GM18870 (cell line): ENCODE results near the gene IL13.

Experiments used
- ATAC-seq: cut with Tn5 transposase; IDR thresholded peaks from one replicate; pipeline ENCODE4 v1.9.1; 2021; ENCODE audit warnings: moderate library complexity; ENCODE audit not compliant: unreplicated experiment

Gene IL13

DNA sequence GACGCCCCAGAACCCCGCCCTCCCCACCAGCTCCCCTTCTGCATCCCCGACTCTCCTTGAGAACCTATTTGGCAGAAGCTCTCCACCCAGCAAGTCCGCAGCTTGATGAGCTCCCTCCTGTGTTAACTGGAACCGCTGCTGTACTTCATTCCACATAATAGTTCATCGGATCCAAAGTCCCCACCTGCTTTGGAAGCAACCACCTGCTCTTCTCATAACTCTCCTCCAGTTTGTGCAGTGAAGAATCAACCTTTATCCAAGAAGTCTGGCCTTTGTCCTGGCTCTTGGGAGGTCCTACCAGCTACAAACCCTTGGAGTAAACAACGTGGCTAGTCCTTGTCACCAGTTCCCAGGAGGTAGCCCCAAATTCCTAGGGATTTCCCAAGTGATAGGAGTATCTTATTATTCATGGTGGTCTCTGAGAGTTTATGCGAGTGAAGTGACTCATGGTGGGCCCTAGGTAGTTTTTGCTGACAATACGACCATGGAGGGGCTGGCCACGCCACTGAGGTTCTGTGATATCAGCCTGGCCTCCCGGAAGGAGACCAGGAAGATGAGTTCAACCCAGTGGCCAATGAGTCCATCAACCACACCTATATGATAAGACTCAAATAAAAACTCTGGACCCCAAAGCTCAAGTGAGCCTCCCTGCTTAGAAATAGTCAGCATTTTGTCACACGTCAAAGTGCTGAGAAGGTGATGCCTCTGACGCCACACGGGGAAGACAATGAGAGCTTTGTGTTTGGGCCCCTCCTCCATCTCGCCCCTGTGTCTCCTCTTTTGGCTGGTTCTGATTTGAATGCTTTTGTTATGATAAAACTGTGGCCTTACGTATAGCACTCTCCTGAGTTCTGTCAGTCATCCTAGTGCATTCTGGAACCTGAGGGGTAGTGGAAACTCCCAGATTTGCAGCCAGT is 12.3 kb downstream of the IL13 start:
- ATAC-seq = no peak

DNA sequence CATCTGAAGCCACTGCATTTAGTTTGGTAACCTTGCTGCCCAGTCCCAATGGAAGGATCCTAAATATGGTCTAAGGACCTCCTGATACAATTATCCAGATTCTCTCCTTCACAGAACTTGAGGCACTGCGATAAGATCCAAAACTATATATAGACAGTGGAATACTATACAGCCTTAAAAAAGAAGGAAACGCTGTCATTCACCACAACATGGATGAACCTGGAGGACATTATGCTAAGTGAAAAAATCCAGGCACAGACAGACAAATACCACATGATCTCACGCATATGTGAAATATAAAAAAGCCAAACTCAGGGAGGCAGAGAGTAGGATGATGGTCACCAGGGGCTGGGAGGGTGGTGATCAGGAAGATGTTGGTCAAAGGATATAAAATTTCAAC is 13.0 kb downstream of the IL13 start:
- no peak for ATAC-seq

DNA sequence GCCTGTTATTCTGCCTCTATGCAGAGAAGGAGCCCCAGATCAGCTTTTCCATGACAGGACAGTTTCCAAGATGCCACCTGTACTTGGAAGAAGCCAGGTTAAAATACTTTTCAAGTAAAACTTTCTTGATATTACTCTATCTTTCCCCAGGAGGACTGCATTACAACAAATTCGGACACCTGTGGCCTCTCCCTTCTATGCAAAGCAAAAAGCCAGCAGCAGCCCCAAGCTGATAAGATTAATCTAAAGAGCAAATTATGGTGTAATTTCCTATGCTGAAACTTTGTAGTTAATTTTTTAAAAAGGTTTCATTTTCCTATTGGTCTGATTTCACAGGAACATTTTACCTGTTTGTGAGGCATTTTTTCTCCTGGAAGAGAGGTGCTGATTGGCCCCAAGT is 15.5 kb downstream of the IL13 start:
- no peak for ATAC-seq

DNA sequence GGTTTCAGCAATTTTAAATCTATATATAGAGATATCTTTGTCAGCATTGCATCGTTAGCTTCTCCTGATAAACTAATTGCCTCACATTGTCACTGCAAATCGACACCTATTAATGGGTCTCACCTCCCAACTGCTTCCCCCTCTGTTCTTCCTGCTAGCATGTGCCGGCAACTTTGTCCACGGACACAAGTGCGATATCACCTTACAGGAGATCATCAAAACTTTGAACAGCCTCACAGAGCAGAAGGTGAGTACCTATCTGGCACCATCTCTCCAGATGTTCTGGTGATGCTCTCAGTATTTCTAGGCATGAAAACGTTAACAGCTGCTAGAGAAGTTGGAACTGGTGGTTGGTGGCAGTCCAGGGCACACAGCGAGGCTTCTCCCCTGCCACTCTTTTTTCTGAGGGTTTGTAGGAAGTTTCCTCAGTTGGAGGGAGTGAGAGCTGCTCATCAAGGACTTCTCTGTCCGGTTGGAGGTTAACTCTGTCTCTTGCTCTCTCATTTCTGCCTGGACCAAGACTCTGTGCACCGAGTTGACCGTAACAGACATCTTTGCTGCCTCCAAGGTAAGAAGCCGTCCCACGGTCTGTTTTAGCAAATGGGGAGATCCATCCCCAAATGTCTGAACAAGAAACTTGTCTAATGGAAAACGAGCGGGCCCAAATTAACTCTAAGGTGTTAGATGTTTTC is 16.1 kb downstream of the IL13 start, which contains the start of gene IL4:
Gene IL4 (plus strand): TSS at position 51 of the 692 bp plus-strand sequence. CDS start 62 bp downstream, at position 113.
- no peak for ATAC-seq

DNA sequence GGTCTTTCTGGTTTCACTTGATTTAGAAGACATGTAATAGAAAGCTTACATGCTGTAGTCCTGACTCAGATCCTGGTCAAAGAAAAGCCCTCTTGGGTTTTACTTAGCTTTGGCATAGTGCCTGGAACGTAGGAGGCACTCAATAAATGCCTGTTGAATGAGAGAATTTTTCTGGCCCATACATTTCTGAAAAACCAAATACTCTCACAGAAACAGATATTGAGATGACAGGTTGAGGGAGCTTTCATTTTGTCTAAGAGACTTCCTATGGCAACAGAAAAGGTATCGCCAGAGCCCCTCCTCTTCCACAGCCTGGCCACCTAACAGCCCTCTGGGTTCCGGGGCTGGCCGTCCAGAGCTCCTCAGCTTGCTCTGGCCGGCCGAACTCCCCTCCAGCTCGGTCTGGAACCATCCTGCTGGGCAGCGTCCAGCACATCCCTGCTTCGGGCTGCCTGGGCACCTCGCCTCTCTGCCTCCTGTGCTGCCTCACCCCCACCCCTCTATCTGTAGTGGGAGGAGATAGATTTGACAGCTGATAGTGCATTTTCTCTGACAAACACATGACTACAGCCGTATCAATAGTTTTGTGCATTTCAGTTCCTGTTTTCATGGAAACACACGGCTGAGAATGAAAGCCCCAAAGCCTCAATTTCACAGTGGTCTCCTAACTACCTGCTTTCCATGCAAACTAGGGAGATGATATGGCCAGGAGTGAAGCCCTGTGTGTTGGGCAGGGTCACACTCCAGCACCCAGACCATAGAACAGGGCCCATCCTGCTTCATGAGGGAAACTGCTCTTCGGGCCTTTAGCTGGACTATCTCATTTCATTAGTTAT is 16.9 kb downstream of the IL13 start:
- peak; percentile 83 for ATAC-seq

DNA sequence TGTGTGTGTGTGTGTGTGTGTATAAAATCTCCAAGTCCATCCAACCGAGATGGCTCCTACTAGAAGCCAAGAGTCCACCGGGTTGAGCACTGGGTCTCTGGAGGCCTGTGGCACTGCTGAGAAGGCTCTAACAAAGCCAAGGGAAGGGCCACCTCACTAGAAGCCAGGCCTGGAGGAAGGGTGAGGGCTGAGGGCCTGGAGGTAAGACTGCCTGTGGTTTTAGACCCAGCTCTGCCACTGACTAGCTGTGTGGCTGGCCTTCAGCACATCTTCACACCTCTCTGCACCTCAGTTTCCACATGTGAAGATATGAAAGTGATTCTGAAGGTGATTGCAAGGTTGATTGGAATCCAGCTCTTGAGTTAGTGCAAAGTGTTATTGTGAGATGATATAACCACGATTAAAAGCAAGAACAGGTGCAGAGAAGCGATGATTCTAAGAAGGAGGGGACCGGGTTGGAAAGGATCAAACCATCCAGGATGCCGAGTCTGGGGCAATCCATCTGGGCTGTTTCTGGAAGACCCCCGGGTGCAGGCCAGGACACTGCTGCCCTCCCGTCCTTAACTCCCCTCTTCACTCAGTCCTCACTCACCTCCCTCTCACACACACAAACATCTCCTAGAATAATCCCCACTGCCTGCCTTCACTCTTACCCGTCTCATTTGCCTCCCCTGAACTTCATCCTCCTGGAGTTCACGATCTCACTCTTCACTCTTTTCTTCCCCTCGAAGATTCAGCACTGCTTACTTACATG is 18.1 kb downstream of the IL13 start:
- ATAC-seq = no peak

DNA sequence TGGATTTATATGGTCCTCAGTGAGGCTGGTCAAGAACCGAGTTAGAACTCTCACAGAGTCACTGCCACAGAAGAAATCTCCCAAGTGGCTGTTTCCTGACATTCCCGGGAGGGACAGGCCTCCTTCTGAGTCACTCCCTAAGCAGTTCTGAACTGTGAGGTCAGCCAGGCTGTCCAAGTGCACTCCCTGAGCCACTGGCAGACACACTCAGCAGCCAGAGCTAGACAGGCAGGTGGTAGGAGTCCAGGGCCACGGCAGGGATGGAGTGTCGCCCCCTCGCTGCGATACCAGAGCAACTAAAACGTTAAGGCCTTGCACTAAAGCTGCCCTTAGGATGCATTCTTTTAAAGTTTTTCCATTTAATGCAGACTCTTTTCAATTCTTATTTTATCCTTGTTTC is 19.2 kb downstream of the IL13 start:
- ATAC-seq = no peak

DNA sequence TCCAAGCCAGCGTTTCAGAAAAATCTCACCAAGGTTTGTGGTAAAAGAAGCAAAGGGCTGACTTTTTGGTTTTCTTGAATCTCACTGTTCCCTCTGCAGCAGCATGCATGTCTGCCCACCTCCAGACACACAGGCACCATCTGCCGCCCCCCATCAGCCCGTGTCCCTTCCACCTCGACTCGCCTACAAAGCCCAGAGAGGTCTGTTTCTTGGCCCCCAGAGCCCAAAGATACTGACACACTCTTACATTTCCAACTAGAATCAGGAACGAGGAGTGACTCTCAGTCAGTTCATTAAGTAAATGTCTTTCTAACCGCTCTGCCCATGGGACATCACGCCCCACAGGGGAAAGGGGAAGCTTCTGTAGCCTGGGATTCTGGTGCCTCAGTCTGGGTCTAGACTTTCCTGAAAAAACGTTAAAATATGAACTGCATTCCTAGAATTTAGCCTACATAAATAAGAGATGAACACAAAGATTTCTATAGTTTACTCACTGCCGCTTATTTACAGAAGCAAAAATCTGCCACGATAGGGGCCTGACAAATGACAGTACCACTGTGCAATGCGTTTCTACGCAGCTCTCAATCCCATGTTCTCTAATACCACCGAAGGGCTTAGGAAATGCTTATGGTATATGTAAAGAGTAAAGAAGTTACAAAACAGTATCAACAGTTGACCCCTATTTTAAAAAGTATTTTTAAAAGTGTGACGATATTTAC is 19.9 kb downstream of the IL13 start:
- ATAC-seq = no peak

DNA sequence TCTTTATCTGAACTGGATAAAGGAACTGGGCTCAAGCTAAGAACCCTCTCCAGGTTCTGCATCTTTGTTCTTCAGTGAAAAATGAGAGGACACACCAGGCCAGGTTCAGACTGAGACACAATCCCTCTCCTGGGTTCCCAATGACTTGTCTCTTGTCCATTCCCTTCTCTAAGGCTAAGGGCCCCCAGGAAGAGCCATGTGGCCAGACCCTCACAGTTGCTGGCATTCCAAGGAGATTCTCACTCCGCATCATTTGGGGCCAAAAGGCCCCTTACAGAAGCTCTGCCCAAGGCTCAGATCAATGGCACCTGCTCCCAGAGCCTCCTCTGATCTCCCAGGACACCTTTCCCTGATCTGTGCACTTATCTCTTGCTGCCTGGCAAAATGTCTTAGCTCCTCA is 20.8 kb downstream of the IL13 start:
- ATAC-seq = no peak

DNA sequence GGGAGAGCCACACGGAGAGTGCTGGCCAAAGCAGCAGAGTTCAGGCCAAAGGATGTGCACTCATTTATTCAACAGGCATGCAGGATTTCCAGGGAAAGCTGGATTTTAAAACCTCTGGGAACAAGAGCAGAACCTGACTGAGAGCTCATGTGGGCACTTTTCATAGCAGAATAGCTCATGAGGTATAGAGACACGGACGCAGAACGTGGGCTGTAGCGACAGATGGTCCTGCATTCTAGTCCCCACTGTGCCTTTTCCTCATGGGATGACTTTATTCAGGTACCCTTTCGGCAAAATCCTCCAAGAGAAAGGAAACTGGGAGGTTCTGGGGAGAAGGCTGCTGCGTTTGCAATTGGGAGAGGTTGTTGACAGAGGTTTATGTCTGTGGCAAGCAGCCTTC is 21.2 kb downstream of the IL13 start:
- ATAC-seq = no peak

DNA sequence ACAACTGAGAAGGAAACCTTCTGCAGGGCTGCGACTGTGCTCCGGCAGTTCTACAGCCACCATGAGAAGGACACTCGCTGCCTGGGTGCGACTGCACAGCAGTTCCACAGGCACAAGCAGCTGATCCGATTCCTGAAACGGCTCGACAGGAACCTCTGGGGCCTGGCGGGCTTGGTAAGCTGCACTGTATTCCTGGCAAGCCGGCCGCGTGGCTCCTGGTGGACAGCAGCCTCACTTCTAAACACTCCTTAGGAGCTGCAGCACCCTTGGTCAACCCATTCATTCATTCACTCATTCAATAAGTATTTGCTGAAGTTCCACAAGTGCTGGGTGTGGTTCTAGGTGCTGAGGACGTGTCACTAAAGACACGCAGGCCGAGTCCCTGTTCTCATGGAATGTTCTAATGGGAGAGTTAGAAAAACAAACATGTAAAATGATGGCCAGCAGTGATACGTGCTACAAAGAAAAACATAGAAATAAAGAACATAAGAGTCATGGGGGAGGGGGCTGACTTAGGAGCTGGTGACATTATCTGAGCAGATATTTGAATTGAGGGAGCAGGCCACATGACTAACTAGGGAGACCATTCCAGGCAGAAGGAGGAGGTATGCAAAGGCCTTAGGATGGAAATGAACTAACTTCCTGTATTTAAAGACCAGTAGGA is 21.9 kb downstream of the IL13 start:
- no peak for ATAC-seq

DNA sequence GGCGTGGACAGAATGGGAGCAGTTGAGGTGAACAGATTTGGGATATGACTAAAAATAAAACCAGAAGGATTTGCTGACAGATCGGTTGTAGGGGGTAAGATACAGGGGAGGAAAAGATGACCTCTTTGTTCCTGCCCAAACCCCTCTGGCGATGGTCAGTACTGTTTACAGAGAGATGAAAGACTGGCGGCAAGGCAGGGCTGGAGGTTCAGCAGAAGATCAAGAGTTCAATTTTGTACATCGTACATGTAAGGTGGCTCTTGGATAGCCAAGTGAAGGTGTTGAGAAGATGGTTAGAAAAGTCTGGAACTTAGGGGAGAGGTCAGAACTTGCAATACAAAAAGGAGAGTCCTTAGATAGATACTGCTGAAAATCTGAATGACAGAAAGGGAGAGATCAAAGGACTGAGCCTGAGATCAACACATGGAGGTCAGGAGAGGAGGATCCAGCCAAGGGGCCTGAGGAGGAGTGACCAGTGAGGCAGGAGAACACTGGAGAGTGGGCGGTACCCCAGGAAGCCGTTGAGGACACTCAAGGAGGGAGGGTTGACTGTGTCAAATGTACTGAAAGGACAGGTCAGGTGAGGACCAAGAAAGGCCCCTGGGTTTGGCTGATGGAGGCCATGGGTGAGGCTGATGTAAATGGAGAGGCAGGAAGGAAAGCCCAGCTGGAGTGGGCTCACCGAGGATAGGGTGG is 23.0 kb downstream of the IL13 start:
- ATAC-seq = no peak

DNA sequence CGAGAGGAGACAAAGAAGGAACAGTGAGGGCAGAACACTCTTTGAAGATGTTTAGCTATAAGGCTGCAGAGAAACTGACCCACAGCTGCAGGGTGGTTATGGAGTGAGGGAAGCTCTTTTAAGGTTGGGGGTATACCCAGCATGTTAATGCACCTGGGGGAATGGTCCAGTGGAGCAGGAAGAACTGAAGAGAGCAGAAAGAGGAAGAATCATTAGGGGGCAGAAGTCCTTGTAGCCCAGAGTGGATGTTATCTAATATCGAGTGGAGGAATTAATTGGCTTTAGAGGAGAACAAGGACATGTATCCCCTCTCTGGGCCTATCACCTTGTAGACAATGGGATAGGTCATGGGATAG is 23.5 kb downstream of the IL13 start:
- ATAC-seq = no peak

DNA sequence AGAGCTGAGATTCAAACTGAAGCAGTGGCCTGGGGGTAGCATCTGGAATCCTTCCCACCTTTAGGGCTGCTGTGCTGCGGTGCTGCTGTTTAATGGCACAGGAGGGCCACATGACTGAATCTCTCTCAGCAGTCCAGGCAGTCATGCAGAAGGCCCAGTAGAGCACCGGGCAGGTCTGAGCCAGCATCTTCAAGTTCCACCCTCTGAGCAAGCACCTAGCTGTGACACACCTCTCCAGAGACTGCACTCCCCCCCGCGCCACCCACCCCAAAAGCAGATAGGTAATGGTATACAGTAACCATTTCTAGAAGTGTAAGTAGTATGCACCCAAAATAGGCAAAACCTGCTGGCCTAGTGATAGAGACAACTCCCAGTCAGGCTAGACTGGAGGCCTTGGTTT is 24.0 kb downstream of the IL13 start:
- no peak for ATAC-seq

DNA sequence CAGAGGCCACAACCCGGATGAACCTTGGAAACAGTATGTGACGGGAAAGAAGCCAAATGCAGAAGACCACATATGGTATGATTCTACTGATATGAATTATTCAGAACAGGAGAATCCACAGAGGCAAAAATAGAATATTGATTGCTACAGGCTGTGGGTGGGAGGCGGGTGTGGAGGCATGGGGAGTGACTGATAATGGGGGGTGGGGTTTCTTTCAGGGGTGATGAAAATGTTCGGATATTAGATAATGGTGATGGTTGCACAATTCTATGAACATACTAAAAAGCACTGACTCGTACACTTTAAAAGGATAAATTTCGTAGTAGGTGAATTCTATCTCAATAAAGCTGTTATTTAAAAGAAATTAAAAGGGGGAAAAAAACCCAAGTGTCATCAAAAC is 26.5 kb downstream of the IL13 start:
- no peak for ATAC-seq

DNA sequence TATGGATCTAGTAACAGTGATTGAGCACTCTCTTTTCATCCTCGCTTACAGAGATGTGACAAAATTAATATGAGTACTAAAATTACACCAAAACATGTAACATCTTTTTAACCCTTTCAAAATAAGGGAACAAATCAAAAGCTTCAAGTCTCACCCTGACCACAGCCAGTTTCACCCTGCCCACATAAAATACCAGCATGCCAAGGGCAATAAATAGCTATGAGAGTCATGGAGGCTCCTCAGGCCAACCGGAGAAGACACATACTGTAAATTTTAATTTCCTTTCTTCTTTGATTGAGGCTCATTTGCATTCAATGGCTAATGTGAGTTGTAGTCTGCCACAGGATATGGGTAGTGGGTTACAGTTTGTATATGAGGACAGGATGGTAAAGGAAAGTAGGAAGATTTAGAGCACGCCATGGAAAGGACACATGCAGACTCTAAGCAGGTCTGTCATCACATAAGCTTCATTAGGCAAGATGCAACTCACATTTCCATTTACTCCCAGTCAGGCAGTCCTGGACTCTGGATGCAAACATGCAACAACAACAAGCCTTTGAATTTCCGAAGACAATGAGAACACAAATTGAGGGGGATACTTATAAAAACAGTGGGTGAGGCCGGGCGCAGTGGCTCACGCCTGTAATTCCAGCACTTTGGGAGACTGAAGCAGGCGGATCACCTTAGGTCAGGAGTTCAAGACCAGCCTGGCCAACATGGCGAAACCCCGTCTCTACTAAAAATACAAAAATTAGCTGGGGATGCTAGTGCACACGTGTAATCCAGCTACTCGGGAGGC is 27.1 kb downstream of the IL13 start:
- no peak for ATAC-seq

DNA sequence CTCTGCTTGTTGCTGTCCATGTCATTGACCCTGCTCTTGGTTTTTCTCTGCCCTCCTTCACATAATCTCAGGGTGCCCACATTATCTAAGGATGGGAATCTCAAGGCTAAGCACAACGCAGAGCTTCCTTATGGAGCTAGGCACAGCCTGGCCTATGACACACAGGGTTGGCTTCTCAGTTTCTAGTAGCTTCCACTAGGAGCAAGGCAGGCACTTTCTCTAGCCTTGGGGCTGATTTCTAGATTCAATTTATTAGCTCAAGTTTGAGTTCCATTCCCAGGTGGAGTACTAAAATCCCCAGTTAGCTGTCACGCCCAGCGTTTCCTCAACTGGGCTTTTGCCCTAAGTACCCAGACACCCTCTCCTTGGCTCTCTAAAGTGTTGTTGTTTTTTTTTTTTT is 28.2 kb downstream of the IL13 start:
- no peak for ATAC-seq

DNA sequence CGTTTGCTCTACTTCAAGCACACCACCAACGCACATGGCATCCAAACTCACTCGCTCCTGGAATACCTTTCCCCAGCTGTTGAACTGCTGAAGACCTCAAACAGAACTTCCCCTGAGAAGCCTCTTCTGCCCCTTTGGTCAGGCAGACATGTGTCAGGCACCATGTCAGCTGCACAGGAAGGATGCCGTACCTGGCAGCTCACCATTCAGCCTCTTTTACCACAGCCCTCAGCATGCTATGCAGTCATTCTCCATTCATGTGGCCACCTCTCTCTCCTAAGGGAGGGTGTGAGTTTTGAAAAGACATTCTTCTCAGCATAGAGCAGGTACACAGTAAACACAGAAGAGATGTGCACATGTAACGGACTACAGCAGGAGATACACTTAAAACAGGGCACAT is 30.0 kb downstream of the IL13 start:
- no peak for ATAC-seq
